Measurements from ENCODE around the gene UPF3A. TPM values are rescaled to one million over a fixed set of nuclear protein-coding genes. Genes with fewer than 3 reads are reported as not detected.
"Not testable (repeated sequence)": the region's sequence is repeated elsewhere in the genome, so short reads cannot be mapped to it uniquely, and the experiment has no call there.

Gene UPF3A
- total RNA-seq, 1 donor from 2014 or later: 14.1 TPM

DNA sequence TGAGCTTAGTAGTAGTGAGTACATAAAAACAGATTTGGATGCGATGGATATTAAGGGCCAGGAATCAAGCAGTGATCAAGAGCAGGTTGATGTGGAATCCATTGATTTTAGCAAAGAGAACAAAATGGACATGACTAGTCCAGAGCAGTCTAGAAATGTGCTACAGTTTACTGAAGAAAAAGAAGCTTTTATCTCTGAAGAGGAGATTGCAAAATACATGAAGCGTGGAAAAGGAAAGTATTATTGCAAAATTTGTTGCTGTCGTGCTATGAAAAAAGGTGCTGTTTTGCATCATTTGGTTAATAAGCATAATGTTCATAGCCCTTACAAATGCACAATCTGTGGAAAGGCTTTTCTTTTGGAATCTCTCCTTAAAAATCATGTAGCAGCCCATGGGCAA lies 44.3 kb downstream of the UPF3A start:
- H3K27ac ChIP-seq (ENCODE audit: low read depth, low read length): no peak overlapping the region
- H3K4me3 ChIP-seq (ENCODE audit: low read length in 3 of 3): no peak overlapping the region
- H3K27me3 ChIP-seq (ENCODE audit: control insufficient read depth in 3 of 3, insufficient read depth in 3 of 3, low read length in 3 of 3): no peaks in the 10 kb centered on the region
- no peaks in the 10 kb centered on the region for H3K9me3 ChIP-seq (ENCODE audit: control insufficient read depth in 3 of 3, low read length in 3 of 3)
- peaks cover 29 to 48% (median 44%) of the 10 kb centered on the region in 3 donors for H3K36me3 ChIP-seq (ENCODE audit: control insufficient read depth in 3 of 3, insufficient read depth in 3 of 3, low read length in 3 of 3)
- H3K9ac ChIP-seq (ENCODE audit: low read depth in 1 of 3, low read length in 3 of 3): no peak overlapping the region
- H3K4me1 ChIP-seq (ENCODE audit: control insufficient read depth in 3 of 3, insufficient read depth in 3 of 3, low read length in 3 of 3): no peaks in the 10 kb centered on the region

DNA sequence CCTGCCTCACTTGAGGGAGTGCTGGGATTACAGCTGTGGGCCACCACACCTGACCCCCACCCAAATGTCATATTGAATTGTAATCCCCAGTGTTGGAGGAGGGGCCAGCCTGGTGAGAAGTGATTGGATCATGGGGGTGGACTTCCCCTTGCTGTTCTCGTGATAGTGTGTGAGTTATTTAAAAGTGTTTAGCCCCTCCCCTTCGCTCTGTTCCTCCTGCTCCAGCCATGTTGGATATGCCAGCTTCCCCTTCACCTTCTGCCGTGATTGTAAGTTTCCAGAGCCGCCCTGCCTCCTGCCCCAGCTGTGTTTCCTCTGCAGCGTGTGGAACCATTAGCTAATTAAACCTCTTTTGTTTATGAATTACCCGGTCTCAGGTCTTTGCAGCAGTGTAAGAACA lies 46.6 kb downstream of the UPF3A start:
- H3K9ac ChIP-seq (ENCODE audit: low read depth in 1 of 3, low read length in 3 of 3): no peak overlapping the region
- H3K27ac ChIP-seq (ENCODE audit: low read depth, low read length): no peak overlapping the region
- H3K27me3 ChIP-seq (ENCODE audit: control insufficient read depth in 3 of 3, insufficient read depth in 3 of 3, low read length in 3 of 3): no peaks in the 10 kb centered on the region
- no peak overlapping the region for H3K4me3 ChIP-seq (ENCODE audit: low read length in 3 of 3)
- no peaks in the 10 kb centered on the region for H3K4me1 ChIP-seq (ENCODE audit: control insufficient read depth in 3 of 3, insufficient read depth in 3 of 3, low read length in 3 of 3)
- H3K9me3 ChIP-seq (ENCODE audit: control insufficient read depth in 3 of 3, low read length in 3 of 3): no peaks in the 10 kb centered on the region
- peaks cover 20 to 33% (median 32%) of the 10 kb centered on the region in 3 donors for H3K36me3 ChIP-seq (ENCODE audit: control insufficient read depth in 3 of 3, insufficient read depth in 3 of 3, low read length in 3 of 3)

DNA sequence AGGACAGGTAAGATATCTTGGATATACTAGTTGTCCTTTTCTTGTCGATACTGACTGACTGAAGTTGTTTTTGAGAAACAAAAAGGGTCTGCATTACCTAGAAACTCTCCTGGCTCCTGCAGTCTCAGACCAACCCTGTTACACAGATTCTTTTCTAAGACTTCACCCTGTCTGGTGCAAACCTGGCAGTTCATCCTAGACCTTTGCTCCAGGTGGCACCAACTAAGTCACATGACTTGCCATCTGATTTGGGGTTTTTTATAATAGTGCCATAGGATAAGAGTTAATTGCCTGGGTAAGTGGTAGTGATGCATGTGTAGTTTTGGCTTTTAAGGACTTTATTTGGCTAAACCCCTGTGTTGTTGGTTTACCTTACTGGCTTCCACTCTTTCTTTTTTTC lies 47.2 kb downstream of the UPF3A start:
- Histone ChIP-seq H3K27ac (ENCODE audit: low read depth, low read length) (no peak overlapping the region), H3K27me3 (ENCODE audit: control insufficient read depth in 3 of 3, insufficient read depth in 3 of 3, low read length in 3 of 3) (no peaks in the 10 kb centered on the region), H3K4me3 (ENCODE audit: low read length in 3 of 3) (no peak overlapping the region), H3K9me3 (ENCODE audit: control insufficient read depth in 3 of 3, low read length in 3 of 3) (no peaks in the 10 kb centered on the region), H3K4me1 (ENCODE audit: control insufficient read depth in 3 of 3, insufficient read depth in 3 of 3, low read length in 3 of 3) (no peaks in the 10 kb centered on the region), H3K9ac (ENCODE audit: low read depth in 1 of 3, low read length in 3 of 3) (no peak overlapping the region), H3K36me3 (ENCODE audit: control insufficient read depth in 3 of 3, insufficient read depth in 3 of 3, low read length in 3 of 3) (peaks cover 20 to 31% (median 30%) of the 10 kb centered on the region in 3 donors)

DNA sequence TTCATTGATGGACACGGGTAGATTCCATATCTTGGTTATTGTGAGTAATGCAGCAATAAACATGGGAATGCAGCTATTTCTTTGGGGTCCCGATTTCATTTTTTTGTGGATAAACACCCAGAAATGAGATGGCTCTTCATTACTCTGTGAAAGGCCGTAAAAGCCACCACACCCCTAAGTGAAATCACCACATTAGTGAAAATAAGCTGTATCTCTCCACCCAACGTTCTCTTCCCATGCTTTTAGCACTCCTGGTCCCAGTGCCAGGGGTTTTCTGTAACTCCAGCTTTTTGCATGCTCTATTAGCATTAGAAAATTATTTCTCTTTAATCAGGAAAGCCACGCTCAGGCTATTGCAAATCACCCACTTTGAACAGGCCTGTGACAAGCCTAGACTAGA lies 48.7 kb downstream of the UPF3A start:
- Histone ChIP-seq H3K4me3 (ENCODE audit: low read length in 3 of 3) (no peak overlapping the region), H3K36me3 (ENCODE audit: control insufficient read depth in 3 of 3, insufficient read depth in 3 of 3, low read length in 3 of 3) (peaks cover 6 to 17% (median 16%) of the 10 kb centered on the region in 3 donors), H3K27ac (ENCODE audit: low read depth, low read length) (no peak overlapping the region), H3K9ac (ENCODE audit: low read depth in 1 of 3, low read length in 3 of 3) (no peak overlapping the region), H3K27me3 (ENCODE audit: control insufficient read depth in 3 of 3, insufficient read depth in 3 of 3, low read length in 3 of 3) (no peaks in the 10 kb centered on the region), H3K4me1 (ENCODE audit: control insufficient read depth in 3 of 3, insufficient read depth in 3 of 3, low read length in 3 of 3) (no peaks in the 10 kb centered on the region), H3K9me3 (ENCODE audit: control insufficient read depth in 3 of 3, low read length in 3 of 3) (no peaks in the 10 kb centered on the region)

DNA sequence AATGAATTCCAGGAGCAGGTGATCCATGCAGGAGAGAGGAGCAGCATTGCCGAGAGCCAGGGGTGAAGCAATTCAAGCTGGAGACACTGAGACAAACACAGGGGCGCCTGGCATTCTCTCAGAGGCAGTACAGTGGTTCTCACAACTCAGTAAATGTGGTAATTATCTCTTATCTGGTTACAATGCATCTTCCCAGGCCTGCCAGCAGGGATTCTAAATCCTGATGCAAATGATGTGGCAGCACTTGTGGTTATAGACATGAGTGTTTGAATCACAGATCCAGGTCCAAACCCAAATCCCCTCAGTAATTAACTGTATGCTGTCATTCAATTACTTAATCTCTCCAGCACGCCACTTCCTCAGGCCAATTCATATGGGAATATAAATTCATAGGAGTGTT lies 52.5 kb downstream of the UPF3A start:
- H3K9me3 ChIP-seq (ENCODE audit: control insufficient read depth in 3 of 3, low read length in 3 of 3); H3K9ac ChIP-seq (ENCODE audit: low read depth in 1 of 3, low read length in 3 of 3); H3K4me1 ChIP-seq (ENCODE audit: control insufficient read depth in 3 of 3, insufficient read depth in 3 of 3, low read length in 3 of 3); H3K27ac ChIP-seq (ENCODE audit: low read depth, low read length); H3K27me3 ChIP-seq (ENCODE audit: control insufficient read depth in 3 of 3, insufficient read depth in 3 of 3, low read length in 3 of 3); H3K36me3 ChIP-seq (ENCODE audit: control insufficient read depth in 3 of 3, insufficient read depth in 3 of 3, low read length in 3 of 3); H3K4me3 ChIP-seq (ENCODE audit: low read length in 3 of 3): not testable (repeated sequence)

DNA sequence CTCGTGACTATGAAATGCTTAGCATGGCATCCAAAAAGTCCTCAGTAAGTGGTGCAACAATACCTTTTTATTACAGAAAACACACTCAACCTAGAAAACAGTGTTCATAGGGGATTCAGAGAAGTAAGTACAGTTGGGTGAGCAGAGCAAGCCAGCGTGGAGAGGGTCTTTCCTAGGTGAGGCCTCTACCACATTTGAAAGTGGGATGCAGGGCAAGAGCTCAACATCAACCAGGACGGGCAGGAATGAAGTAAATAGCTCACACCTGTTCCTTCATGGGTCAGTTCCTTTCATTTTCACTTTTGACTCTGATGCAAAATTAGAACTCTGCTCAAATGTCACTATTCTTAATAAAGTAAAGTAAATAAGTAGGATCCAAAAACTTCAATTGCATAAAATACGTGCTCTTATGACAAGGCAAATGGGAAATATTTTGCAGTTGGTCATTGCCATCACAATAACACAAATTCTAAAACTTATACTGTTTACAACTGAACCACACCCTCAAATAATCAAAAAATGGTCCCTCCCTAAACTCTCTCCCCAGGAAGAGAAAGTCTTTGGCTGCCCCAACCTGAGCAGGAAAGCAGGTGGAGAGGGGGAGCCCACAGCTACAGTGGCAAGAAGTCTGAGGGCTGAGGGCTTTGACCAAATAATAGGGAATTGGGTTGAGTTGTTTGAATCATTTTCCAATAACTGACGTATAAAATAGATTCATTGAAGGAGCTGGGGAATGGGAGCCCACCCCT lies 53.1 kb downstream of the UPF3A start:
- no peak overlapping the region for H3K4me3 ChIP-seq (ENCODE audit: low read length in 3 of 3)

DNA sequence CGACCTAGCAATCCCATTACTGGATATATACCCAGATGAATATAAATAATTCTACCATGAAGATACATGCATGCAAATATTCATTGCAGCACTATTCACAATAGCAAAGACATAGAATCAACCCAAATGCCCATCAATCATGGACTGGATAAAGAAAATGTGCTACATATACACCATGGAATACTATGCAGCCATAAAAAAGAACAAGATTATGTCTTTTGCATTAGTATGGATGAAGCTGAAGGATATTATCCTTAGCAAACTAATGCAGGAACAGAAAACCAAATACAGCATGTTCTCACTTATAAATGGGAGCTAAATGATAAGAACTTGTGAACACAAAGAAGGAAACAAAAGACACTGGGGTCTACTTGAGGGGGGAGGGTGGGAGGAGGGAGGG lies 55.1 kb downstream of the UPF3A start:
- H3K9ac ChIP-seq (ENCODE audit: low read depth in 1 of 3, low read length in 3 of 3); H3K4me3 ChIP-seq (ENCODE audit: low read length in 3 of 3); H3K27me3 ChIP-seq (ENCODE audit: control insufficient read depth in 3 of 3, insufficient read depth in 3 of 3, low read length in 3 of 3); H3K4me1 ChIP-seq (ENCODE audit: control insufficient read depth in 3 of 3, insufficient read depth in 3 of 3, low read length in 3 of 3); H3K36me3 ChIP-seq (ENCODE audit: control insufficient read depth in 3 of 3, insufficient read depth in 3 of 3, low read length in 3 of 3); H3K27ac ChIP-seq (ENCODE audit: low read depth, low read length); H3K9me3 ChIP-seq (ENCODE audit: control insufficient read depth in 3 of 3, low read length in 3 of 3): not testable (repeated sequence)

More for the DNA sequence above, 53.1 kb downstream of the UPF3A start:
- Histone ChIP-seq H3K9me3 (ENCODE audit: control insufficient read depth in 3 of 3, low read length in 3 of 3) (no peaks in the 10 kb centered on the region), H3K9ac (ENCODE audit: low read depth in 1 of 3, low read length in 3 of 3) (no peak overlapping the region), H3K4me1 (ENCODE audit: control insufficient read depth in 3 of 3, insufficient read depth in 3 of 3, low read length in 3 of 3) (no peaks in the 10 kb centered on the region), H3K36me3 (ENCODE audit: control insufficient read depth in 3 of 3, insufficient read depth in 3 of 3, low read length in 3 of 3) (no peaks in the 10 kb centered on the region), H3K27me3 (ENCODE audit: control insufficient read depth in 3 of 3, insufficient read depth in 3 of 3, low read length in 3 of 3) (no peaks in the 10 kb centered on the region), H3K27ac (ENCODE audit: low read depth, low read length) (no peak overlapping the region)

DNA sequence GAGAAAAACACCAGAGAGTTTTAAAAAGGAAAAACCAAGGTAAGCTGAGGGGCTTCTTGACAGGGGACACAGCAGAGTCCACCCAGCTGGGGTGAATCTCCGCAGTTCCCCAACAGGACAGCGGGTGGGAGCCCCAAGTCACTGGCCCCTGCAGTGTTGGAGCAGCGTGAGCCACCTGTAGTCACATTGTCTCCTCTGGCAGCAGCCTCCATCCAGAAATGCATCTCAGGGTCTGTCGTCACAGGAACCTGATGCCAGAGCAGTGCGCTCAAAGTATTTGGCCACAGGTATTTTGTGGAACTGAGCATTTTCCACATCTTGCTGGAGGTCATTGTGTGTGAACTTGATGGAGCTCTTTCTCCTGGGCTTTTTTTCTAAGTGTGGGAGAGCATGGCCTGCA lies 57.6 kb downstream of the UPF3A start:
- Histone ChIP-seq H3K9ac (ENCODE audit: low read depth in 1 of 3, low read length in 3 of 3) (no peak overlapping the region), H3K4me3 (ENCODE audit: low read length in 3 of 3) (no peak overlapping the region), H3K9me3 (ENCODE audit: control insufficient read depth in 3 of 3, low read length in 3 of 3) (no peaks in the 10 kb centered on the region)

DNA sequence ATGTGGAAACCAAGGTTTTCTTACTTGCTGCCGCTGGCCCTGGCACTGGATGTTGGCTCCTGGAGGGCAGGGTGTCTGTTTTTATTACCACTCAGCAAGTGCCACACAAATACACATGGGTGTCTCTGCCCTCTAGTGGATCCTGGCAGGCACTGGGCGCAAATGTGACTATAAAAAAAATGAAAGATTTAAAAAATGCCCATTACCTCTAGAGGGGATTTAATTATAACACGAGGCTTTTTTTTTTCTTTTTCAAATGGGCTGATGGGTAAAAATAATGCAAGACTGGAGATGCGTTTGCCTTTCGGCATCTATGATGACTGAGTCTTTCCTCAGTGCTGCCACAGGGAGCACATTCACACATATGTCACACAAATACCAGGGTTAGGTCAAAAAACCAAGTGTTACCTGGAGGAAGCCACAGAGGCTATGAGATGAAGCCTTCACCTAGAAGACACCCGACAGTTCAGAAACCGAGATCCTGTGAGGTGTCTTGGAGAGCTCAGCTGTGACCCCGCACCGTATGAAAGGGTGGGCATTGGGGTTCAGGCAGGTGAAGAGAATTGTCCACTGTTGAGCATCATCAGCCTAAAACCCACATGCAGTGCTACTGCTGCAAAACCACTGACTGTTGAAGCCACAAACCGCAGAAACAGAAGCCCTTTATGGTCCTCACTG lies 58.6 kb downstream of the UPF3A start:
- Histone ChIP-seq H3K9ac (ENCODE audit: low read depth in 1 of 3, low read length in 3 of 3) (no peak overlapping the region), H3K27ac (ENCODE audit: low read depth, low read length) (no peak overlapping the region), H3K9me3 (ENCODE audit: control insufficient read depth in 3 of 3, low read length in 3 of 3) (no peaks in the 10 kb centered on the region), H3K4me3 (ENCODE audit: low read length in 3 of 3) (no peak overlapping the region), H3K36me3 (ENCODE audit: control insufficient read depth in 3 of 3, insufficient read depth in 3 of 3, low read length in 3 of 3) (no peaks in the 10 kb centered on the region), H3K4me1 (ENCODE audit: control insufficient read depth in 3 of 3, insufficient read depth in 3 of 3, low read length in 3 of 3) (no peaks in the 10 kb centered on the region), H3K27me3 (ENCODE audit: control insufficient read depth in 3 of 3, insufficient read depth in 3 of 3, low read length in 3 of 3) (peaks cover 0 to 3% (median 0%) of the 10 kb centered on the region in 3 donors)

More for the DNA sequence above, 57.6 kb downstream of the UPF3A start:
- peaks cover 0 to 3% (median 0%) of the 10 kb centered on the region in 3 donors for H3K27me3 ChIP-seq (ENCODE audit: control insufficient read depth in 3 of 3, insufficient read depth in 3 of 3, low read length in 3 of 3)
- no peaks in the 10 kb centered on the region for H3K4me1 ChIP-seq (ENCODE audit: control insufficient read depth in 3 of 3, insufficient read depth in 3 of 3, low read length in 3 of 3)
- H3K36me3 ChIP-seq (ENCODE audit: control insufficient read depth in 3 of 3, insufficient read depth in 3 of 3, low read length in 3 of 3): no peaks in the 10 kb centered on the region
- no peak overlapping the region for H3K27ac ChIP-seq (ENCODE audit: low read depth, low read length)

DNA sequence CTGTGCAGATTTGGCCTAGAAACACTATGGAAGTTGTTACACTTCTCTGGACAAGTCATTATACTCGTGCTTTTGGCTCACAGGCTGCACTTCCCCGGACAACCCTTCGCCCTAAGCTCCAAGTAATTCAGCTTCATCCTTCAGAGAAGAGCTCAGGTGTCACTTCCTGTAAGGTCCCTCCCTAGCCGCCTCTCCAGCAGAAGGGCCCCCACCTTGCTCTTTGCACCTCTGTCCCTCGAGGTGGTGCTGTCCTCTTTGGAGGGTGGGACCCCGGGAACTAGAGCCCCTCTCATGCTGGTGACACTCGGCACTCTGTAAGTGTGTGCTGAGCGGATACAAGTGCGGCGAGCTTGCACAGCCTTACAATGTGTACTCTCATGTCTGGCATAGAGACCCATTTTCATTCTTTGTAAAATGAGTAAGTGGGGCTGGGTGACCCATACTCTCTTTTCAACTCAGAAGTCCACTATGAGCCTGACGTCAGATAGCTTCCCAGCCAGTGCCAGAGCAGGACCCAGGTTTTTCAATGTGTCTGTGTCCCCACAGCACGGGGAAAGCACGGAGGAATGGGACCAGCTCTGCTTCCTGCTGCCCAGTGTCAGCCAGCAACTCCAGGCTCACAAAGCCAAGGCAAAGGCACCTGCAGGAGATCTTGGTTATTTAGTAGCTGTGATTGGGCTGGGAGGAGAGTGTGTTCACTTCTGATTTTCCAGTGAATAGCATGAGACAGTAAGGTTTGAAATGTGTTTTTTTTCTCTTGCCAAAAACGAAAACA lies 59.8 kb downstream of the UPF3A start:
- Histone ChIP-seq H3K4me1 (ENCODE audit: control insufficient read depth in 3 of 3, insufficient read depth in 3 of 3, low read length in 3 of 3) (no peaks in the 10 kb centered on the region), H3K9ac (ENCODE audit: low read depth in 1 of 3, low read length in 3 of 3) (no peak overlapping the region), H3K36me3 (ENCODE audit: control insufficient read depth in 3 of 3, insufficient read depth in 3 of 3, low read length in 3 of 3) (no peaks in the 10 kb centered on the region), H3K4me3 (ENCODE audit: low read length in 3 of 3) (no peak overlapping the region), H3K9me3 (ENCODE audit: control insufficient read depth in 3 of 3, low read length in 3 of 3) (no peaks in the 10 kb centered on the region), H3K27ac (ENCODE audit: low read depth, low read length) (no peak overlapping the region), H3K27me3 (ENCODE audit: control insufficient read depth in 3 of 3, insufficient read depth in 3 of 3, low read length in 3 of 3) (peaks cover 0 to 3% (median 0%) of the 10 kb centered on the region in 3 donors)
